K562 (cell line): ENCODE data around the gene CSF2RB. TPM values are rescaled to one million over a fixed set of nuclear protein-coding genes. Genes with fewer than 3 reads are reported as not detected.

Experiments used
- ATAC-seq: fragments of 200-7000 bp; cut with Tn5 transposase; 3 replicates; pipeline ENCODE4 v1.9.1; 2020; ENCODE audit warnings: moderate library complexity
- BruUV-seq: library from RNA; stranded (reverse); fragments of 400-500 nt; replicated peaks from 2 replicates; lab custom pipeline; 2021; lab: Mats Ljungman, UMichigan
- CTCF ChIA-PET: fragments of 300-600 bp; formaldehyde crosslinking; extraction: SDS; loops from one replicate; lab custom pipeline; 2021; ENCODE audit warnings: low intra/inter-chr PET ratio; lab: Yijun Ruan, JAX
- POLR2A ChIA-PET: fragments of 300-600, 350-650 bp; sonication (Branson Sonifier 250); formaldehyde crosslinking; extraction: SDS; loops from one replicate; lab custom pipeline; 2021; ENCODE audit warnings: antibody characterized with exemption, inconsistent platforms; lab: Yijun Ruan, JAX
- DNase-seq, 4 experiments: peaks; one replicate each; pipeline versions ENCODE4 v3.0.0 to v3.0.0-alpha.2; 2011 to 2018; ENCODE audit warnings: low spot score in 3 of 4, mixed read lengths in 3 of 4; ENCODE audit errors: extremely low read depth in 1 of 4
- FAIRE-seq: peaks from 2 replicates; lab custom pipeline; 2011; peaks lifted over from hg19 to GRCh38; lab: Jason Lieb, UNC
- H2AFZ ChIP-seq: 2 replicates; pipeline ENCODE4 v1.6.0; 2011; ENCODE audit warnings: low read depth, low read length, control low read depth, inconsistent platforms
- H3K27ac ChIP-seq: fragments of 200-600 bp; 3 replicates; pipeline ENCODE4 v1.8.0; 2011; ENCODE audit warnings: low read depth, mild to moderate bottlenecking, control low read depth, inconsistent platforms, low read length, moderate library complexity, mixed read lengths; ENCODE audit errors: extremely low read depth
- H3K27me3 ChIP-seq, 2 experiments: fragments of 300-600 bp in 1 of 2; 2 replicates in 1 of 2; 3 replicates in 1 of 2; pipeline versions ENCODE4 v1.6.0 to v1.8.0; 2011; ENCODE audit warnings: inconsistent platforms in 2 of 2, low read length in 2 of 2, mild to moderate bottlenecking in 1 of 2, mixed read lengths in 1 of 2, moderate library complexity in 1 of 2; ENCODE audit not compliant: control insufficient read depth in 2 of 2, insufficient read depth in 2 of 2
- H3K36me3 ChIP-seq: fragments of 300-600 bp; 3 replicates; pipeline ENCODE4 v1.8.0; 2011; ENCODE audit warnings: mild to moderate bottlenecking, low read length, inconsistent platforms; ENCODE audit not compliant: control insufficient read depth, insufficient read depth
- H3K4me1 ChIP-seq, 2 experiments: fragments of 200-600 bp in 1 of 2; replicated peaks in 1 of 2; 2 replicates in 1 of 2; 3 replicates in 1 of 2; pipeline versions ENCODE4 v1.5.1 to v1.8.0; 2011; ENCODE audit warnings: inconsistent platforms in 2 of 2, low read length in 2 of 2, mild to moderate bottlenecking in 1 of 2, mixed read lengths in 1 of 2, moderate library complexity in 1 of 2; ENCODE audit not compliant: control insufficient read depth in 2 of 2, insufficient read depth in 2 of 2
- H3K4me2 ChIP-seq: 2 replicates; pipeline ENCODE4 v1.6.1; 2011; ENCODE audit warnings: low read length, control low read depth, inconsistent platforms, mixed read lengths; ENCODE audit not compliant: insufficient read depth
- H3K4me3 ChIP-seq: fragments of 200-600 bp; sonication (generic), shearing (Covaris generic); 2 replicates; pipeline ENCODE4 v1.5.1; 2016; ENCODE audit warnings: control low read depth, inconsistent platforms
- H3K79me2 ChIP-seq: fragments of 200-600 bp; 3 replicates; pipeline ENCODE4 v1.8.0; 2011; ENCODE audit warnings: low read length, inconsistent platforms; ENCODE audit not compliant: control insufficient read depth, insufficient read depth
- H3K9ac ChIP-seq, 2 experiments: 2 replicates each; pipeline versions ENCODE4 v1.6.0 to v1.6.1; 2011; ENCODE audit warnings: low read depth in 2 of 2, low read length in 2 of 2, control low read depth in 1 of 2, inconsistent platforms in 1 of 2, mild to moderate bottlenecking in 1 of 2, mixed read lengths in 1 of 2; ENCODE audit not compliant: insufficient read depth in 1 of 2
- H3K9me1 ChIP-seq: one replicate; pipeline ENCODE4 v1.6.0; 2011; ENCODE audit warnings: inconsistent platforms, mild to moderate bottlenecking, low read length, moderate library complexity; ENCODE audit not compliant: control insufficient read depth, insufficient read depth
- H3K9me3 ChIP-seq: replicated peaks from 2 replicates; pipeline ENCODE4 v1.5.1; 2011; ENCODE audit warnings: low read depth, low read length, inconsistent platforms; ENCODE audit not compliant: control insufficient read depth, insufficient read depth
- H4K20me1 ChIP-seq: replicated peaks from 2 replicates; pipeline ENCODE4 v1.6.1; 2011; ENCODE audit warnings: low read length, inconsistent platforms, mixed read lengths; ENCODE audit not compliant: control insufficient read depth, insufficient read depth
- DIDO1 ChIP-seq: fragments of 450-650 bp; IDR thresholded peaks from 2 replicates; pipeline ENCODE4 v1.6.1; 2016; ENCODE audit warnings: low read depth, missing biosample characterization, missing genetic modification characterization
- MBD2 ChIP-seq: sonication (generic); IDR thresholded peaks from 2 replicates; pipeline ENCODE4 v1.6.1; 2016; ENCODE audit warnings: low read depth, borderline replicate concordance
- NEUROD1 ChIP-seq: fragments of 150-350 bp; IDR thresholded peaks from 2 replicates; pipeline ENCODE4 v1.6.1; 2014; ENCODE audit warnings: borderline replicate concordance, low read length, low read depth; ENCODE audit not compliant: partially characterized antibody
- NKRF ChIP-seq: fragments of 450-650 bp; IDR thresholded peaks from 2 replicates; pipeline ENCODE4 v1.6.1; 2016; ENCODE audit warnings: borderline replicate concordance
- NR3C1 ChIP-seq: sonication (generic); formaldehyde crosslinking; IDR thresholded peaks from 2 replicates; pipeline ENCODE4 v1.8.1; 2022; ENCODE audit warnings: missing genetic modification reagents
- NR4A1 ChIP-seq, 2 experiments: fragments of 250-450 bp in 1 of 2; fragments of 450-650 bp in 1 of 2; sonication (Bioruptor Pico) in 1 of 2; IDR thresholded peaks; 2 replicates each; pipeline versions ENCODE4 v1.4.0 to v1.6.1; 2016 to 2020; ENCODE audit warnings: mild to moderate bottlenecking in 2 of 2, missing compliant biosample characterization in 1 of 2, missing genetic modification characterization in 1 of 2, moderate library complexity in 1 of 2
- POLR2H ChIP-seq: IDR thresholded peaks from 2 replicates; pipeline ENCODE4 v1.6.1; 2016; ENCODE audit warnings: missing genetic modification characterization, low read depth, mild to moderate bottlenecking, control low read depth, missing compliant biosample characterization, moderate library complexity
- STAT5A ChIP-seq: IDR thresholded peaks from 2 replicates; pipeline ENCODE4 v1.6.1; 2012; ENCODE audit warnings: low read length, inconsistent platforms, borderline replicate concordance
- ZBTB2 ChIP-seq: fragments of 450-650 bp; IDR thresholded peaks from 2 replicates; pipeline ENCODE4 v1.6.1; 2016; ENCODE audit warnings: antibody characterized with exemption
- ZNF263 ChIP-seq: sonication (generic); formaldehyde crosslinking; IDR thresholded peaks from 2 replicates; pipeline ENCODE4 v1.8.0; 2022; ENCODE audit warnings: mild to moderate bottlenecking, missing genetic modification reagents, borderline replicate concordance
- WGBS: fragments of 100-300 bp; shearing (Covaris generic); methylation state at CpG from one replicate; pipeline ENCODE4 v1.1.6; 2016; ENCODE audit warnings: low coverage, mixed read lengths; ENCODE audit not compliant: insufficient coverage; ENCODE audit errors: missing lambda C conversion rate; 5-methylcytosine and 5-hydroxymethylcytosine counted together
- in situ Hi-C: fragments of 300-500 bp; cut with MboI; formaldehyde crosslinking; loops from 4 replicates; pipeline ENCODE4 v1.15.0; 2018; ENCODE audit warnings: inconsistent platforms, mixed read lengths
- intact Hi-C: fragments of 100-400 bp; cut with micrococcal nuclease; formaldehyde crosslinking; loops from 2 replicates; pipeline ENCODE4 v1.14.2; 2022
- polyA plus RNA-seq, 8 experiments: library from polyadenylated mRNA; depleted of rRNA in 4 of 8; stranded (reverse) in 5 of 8; unstranded in 3 of 8; fragments of >200 nt; fragmentation: Nextera tagmentation in 2 of 8; fragmentation: Illumina TruSeq in 1 of 8; extraction: Ambion mirVana in 2 of 8; extraction: Trizol in 1 of 8; gene quantifications; 2 replicates each; pipeline versions ENCODE4 v1.2.1 to v1.2.3, GENCODE V29; 2011 to 2014; ENCODE audit warnings: inconsistent platforms in 1 of 8, missing spikeins in 1 of 8
- total RNA-seq, 7 experiments: library from RNA; depleted of rRNA in 6 of 7; stranded (reverse); fragments of >200 nt in 6 of 7; fragmentation: Illumina TruSeq in 2 of 7; extraction: Trizol in 2 of 7; gene quantifications; 2 replicates each; pipeline versions ENCODE4 v1.2.1 to v1.2.3, GENCODE V29; 2011 to 2021; ENCODE audit warnings: low replicate concordance in 1 of 7
- TF ChIP-seq, protein P1 (sequence below): fragments of 250-450 bp; sonication (Bioruptor Pico); IDR thresholded peaks from 2 replicates; pipeline ENCODE4 v1.4.0; 2020
- TF ChIP-seq, protein P2 (sequence below): sonication (generic); formaldehyde crosslinking; IDR thresholded peaks from 2 replicates; pipeline ENCODE4 v1.8.0; 2022; ENCODE audit warnings: missing genetic modification reagents, mild to moderate bottlenecking, borderline replicate concordance

Gene CSF2RB
- total and polyA plus RNA-seq, 9 of the 15 experiments (the other 6 are each of a cell fraction or from before 2014, with no cell fraction given) = 0.04 to 1.0 (median 0.36) TPM

DNA sequence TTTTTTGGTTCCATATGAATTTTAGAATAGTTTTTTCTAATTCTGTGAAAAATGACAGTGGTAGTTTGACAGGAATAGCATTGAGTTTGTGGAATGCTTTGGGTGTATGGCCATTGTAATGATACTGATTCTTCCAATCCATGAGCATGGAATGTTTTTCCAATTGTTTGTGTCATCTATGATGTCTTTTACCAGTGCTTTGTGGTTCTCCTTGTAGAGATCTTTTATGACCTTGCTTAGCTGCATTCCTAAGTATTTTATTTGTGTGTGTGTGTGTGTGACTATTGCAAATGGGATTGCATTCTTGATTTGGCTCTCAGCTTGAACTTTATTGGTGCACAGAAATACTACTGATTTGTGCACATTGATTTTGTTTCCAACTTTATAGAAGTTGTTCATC is 3.0 kb upstream of the CSF2RB start (continued):
- TF ChIP-seq MBD2 (no peak), NKRF (no peak)

GRCh38 chr22:36911887-36912661 is 1.4 kb upstream of the CSF2RB start:
- ChIA-PET POLR2A (no interaction called here), CTCF (no interaction called here)
- Histone ChIP-seq H3K79me2 (no peaks in the 10 kb centered on the region), H3K9ac (no peak overlapping the region), H3K9me3 (no peaks in the 10 kb centered on the region), H2AFZ (no peak overlapping the region), H3K4me2 (no peak overlapping the region), H4K20me1 (no peaks in the 10 kb centered on the region), H3K36me3 (no peaks in the 10 kb centered on the region), H3K4me3 (no peak overlapping the region), H3K4me1 (peaks cover 0 to 5% of the 10 kb centered on the region in 2 experiments; a peak in 2 of 5 replicates), H3K27ac (no peak overlapping the region), H3K27me3 (peaks cover 0 to 4% of the 10 kb centered on the region in 2 experiments; a peak in 2 of 5 replicates), H3K9me1 (no peaks in the 10 kb centered on the region)
- no peak for DNase-seq
- FAIRE-seq = no peak
- no peak for ATAC-seq
- in situ Hi-C loops = no loop called here
- no TSS peak for BruUV-seq
- 4% methylated on average over 10 of the region's 13 CpGs for WGBS
- intact Hi-C loops = no loop called here
- no peak for TF ChIP-seq ZNF263 (CRISPR knock-in tag)
- no peak for TF ChIP-seq DIDO1 (tag)
- TF ChIP-seq, protein P1, sequence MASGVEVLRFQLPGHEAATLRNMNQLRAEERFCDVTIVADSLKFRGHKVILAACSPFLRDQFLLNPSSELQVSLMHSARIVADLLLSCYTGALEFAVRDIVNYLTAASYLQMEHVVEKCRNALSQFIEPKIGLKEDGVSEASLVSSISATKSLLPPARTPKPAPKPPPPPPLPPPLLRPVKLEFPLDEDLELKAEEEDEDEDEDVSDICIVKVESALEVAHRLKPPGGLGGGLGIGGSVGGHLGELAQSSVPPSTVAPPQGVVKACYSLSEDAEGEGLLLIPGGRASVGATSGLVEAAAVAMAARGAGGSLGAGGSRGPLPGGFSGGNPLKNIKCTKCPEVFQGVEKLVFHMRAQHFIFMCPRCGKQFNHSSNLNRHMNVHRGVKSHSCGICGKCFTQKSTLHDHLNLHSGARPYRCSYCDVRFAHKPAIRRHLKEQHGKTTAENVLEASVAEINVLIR (CRISPR knock-in tag) = no peak
- TF ChIP-seq, protein P2, sequence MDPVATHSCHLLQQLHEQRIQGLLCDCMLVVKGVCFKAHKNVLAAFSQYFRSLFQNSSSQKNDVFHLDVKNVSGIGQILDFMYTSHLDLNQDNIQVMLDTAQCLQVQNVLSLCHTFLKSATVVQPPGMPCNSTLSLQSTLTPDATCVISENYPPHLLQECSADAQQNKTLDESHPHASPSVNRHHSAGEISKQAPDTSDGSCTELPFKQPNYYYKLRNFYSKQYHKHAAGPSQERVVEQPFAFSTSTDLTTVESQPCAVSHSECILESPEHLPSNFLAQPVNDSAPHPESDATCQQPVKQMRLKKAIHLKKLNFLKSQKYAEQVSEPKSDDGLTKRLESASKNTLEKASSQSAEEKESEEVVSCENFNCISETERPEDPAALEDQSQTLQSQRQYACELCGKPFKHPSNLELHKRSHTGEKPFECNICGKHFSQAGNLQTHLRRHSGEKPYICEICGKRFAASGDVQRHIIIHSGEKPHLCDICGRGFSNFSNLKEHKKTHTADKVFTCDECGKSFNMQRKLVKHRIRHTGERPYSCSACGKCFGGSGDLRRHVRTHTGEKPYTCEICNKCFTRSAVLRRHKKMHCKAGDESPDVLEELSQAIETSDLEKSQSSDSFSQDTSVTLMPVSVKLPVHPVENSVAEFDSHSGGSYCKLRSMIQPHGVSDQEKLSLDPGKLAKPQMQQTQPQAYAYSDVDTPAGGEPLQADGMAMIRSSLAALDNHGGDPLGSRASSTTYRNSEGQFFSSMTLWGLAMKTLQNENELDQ = no peak
- no peak for TF ChIP-seq POLR2H (tag)
- TF ChIP-seq NR3C1 = no peak
- TF ChIP-seq STAT5A = no peak
- TF ChIP-seq NR4A1 (CRISPR knock-in tag; IDR thresholded peaks at IDR 0.05) = no peak
- TF ChIP-seq NR4A1 (tag; IDR thresholded peaks at IDR 0.05) = no peak
- TF ChIP-seq NEUROD1 = no peak
- TF ChIP-seq ZBTB2 = no peak
